Mucosa of gallbladder (tissue), 1 donor: ENCODE measurements around the gene LPP. TPM values are rescaled to one million over a fixed set of nuclear protein-coding genes. Genes with fewer than 3 reads are reported as not detected.
"Not testable (repeated sequence)": the region's sequence is repeated elsewhere in the genome, so short reads cannot be mapped to it uniquely, and the experiment has no call there.

Source experiments
- DNase-seq: peaks from one replicate; pipeline ENCODE4 v3.0.0-alpha.2; 2020; ENCODE audit warnings: low spot score
- total RNA-seq: library from RNA; stranded (reverse); gene quantifications from one replicate; pipeline ENCODE4 v1.2.1, GENCODE V29; 2021
- donor health status: DM: no; HTN: no; CAD: no.

LPP gene
- total RNA-seq, 1 donor from 2014 or later: 478 TPM

GRCh38 chr3:188702028-188702427, 548.1 kb downstream of the LPP start:
- not testable (repeated sequence) for DNase-seq

GRCh38 chr3:188706176-188706575, 552.2 kb downstream of the LPP start:
- no peak for DNase-seq

GRCh38 chr3:188706599-188706998, 552.6 kb downstream of the LPP start:
- DNase-seq: no peak

- DNase-seq: no peak
Measured at GRCh38 chr3:188707381-188708288, 553.7 kb downstream of the LPP start.

GRCh38 chr3:188711881-188712247, 557.9 kb downstream of the LPP start:
- no peak for DNase-seq

GRCh38 chr3:188712248-188712924, 558.4 kb downstream of the LPP start:
- DNase-seq: peak; percentile 44

GRCh38 chr3:188712991-188713390, 559.0 kb downstream of the LPP start:
- DNase-seq: no peak

- no peak for DNase-seq
Measured at GRCh38 chr3:188719545-188719944, 565.6 kb downstream of the LPP start.

GRCh38 chr3:188720215-188720614, 566.3 kb downstream of the LPP start:
- DNase-seq: no peak

GRCh38 chr3:188720636-188721035, 566.7 kb downstream of the LPP start:
- peak; percentile 21 for DNase-seq

- no peak for DNase-seq
Measured at GRCh38 chr3:188721312-188721711, 567.4 kb downstream of the LPP start.

- no peak for DNase-seq
Measured at GRCh38 chr3:188721990-188722389, 568.0 kb downstream of the LPP start.

- no peak for DNase-seq
Measured at GRCh38 chr3:188722963-188723362, 569.0 kb downstream of the LPP start.

- no peak for DNase-seq
Measured at GRCh38 chr3:188727052-188727451, 573.1 kb downstream of the LPP start.

- no peak for DNase-seq
Measured at GRCh38 chr3:188728371-188728896, 574.5 kb downstream of the LPP start.

- DNase-seq: no peak
Measured at GRCh38 chr3:188729422-188729821, 575.5 kb downstream of the LPP start.

GRCh38 chr3:188734395-188734794, 580.4 kb downstream of the LPP start:
- DNase-seq: no peak

GRCh38 chr3:188739511-188739910, 585.6 kb downstream of the LPP start:
- no peak for DNase-seq

- no peak for DNase-seq
Measured at GRCh38 chr3:188740010-188740409, 586.1 kb downstream of the LPP start.

GRCh38 chr3:188742755-188743550, 589.0 kb downstream of the LPP start:
- DNase-seq: no peak

GRCh38 chr3:188744166-188744565, 590.2 kb downstream of the LPP start:
- no peak for DNase-seq

- no peak for DNase-seq
Measured at GRCh38 chr3:188745031-188745430, 591.1 kb downstream of the LPP start.
